ENCODE measurements around the gene ICE2.
A peak's percentile ranks its signal among the peaks of the same experiment; 100 is the strongest.

ICE2 gene

GRCh38 chr15:60478566-60479360 is at the start of gene ICE2:
Gene ICE2 (minus strand): TSS chr15:60479142. CDS start chr15:60477977, 1,165 bp downstream.
- peak; percentile 89 to 90 for DNase-seq

GRCh38 chr15:60528530-60528929 is 49.6 kb upstream of the ICE2 start:
- no peak for DNase-seq

GRCh38 chr15:60527456-60527855 is 48.5 kb upstream of the ICE2 start:
- no peak for DNase-seq

- DNase-seq: no peak
Measured at GRCh38 chr15:60526127-60526616, 47.2 kb upstream of the ICE2 start.

GRCh38 chr15:60525341-60526039 is 46.5 kb upstream of the ICE2 start:
- no peak for DNase-seq

GRCh38 chr15:60523056-60523455 is 44.1 kb upstream of the ICE2 start:
- DNase-seq: no peak

- DNase-seq: peak in 1 of 2 donors; percentile 4
Measured at GRCh38 chr15:60520825-60521368, 42.0 kb upstream of the ICE2 start.

GRCh38 chr15:60520013-60520824 is 41.3 kb upstream of the ICE2 start:
- DNase-seq: no peak

- DNase-seq: no peak
Measured at GRCh38 chr15:60519218-60519617, 40.3 kb upstream of the ICE2 start.

GRCh38 chr15:60518511-60518910 is 39.6 kb upstream of the ICE2 start:
- no peak for DNase-seq

- no peak for DNase-seq
Measured at GRCh38 chr15:60514261-60514881, 35.4 kb upstream of the ICE2 start.

GRCh38 chr15:60513676-60514075 is 34.7 kb upstream of the ICE2 start:
- DNase-seq: no peak

- DNase-seq: no peak
Measured at GRCh38 chr15:60512937-60513336, 34.0 kb upstream of the ICE2 start.

- no peak for DNase-seq
Measured at GRCh38 chr15:60511351-60512031, 32.5 kb upstream of the ICE2 start.

- no peak for DNase-seq
Measured at GRCh38 chr15:60510006-60510405, 31.1 kb upstream of the ICE2 start.

GRCh38 chr15:60509470-60509869 is 30.5 kb upstream of the ICE2 start:
- DNase-seq: no peak

GRCh38 chr15:60508442-60508841 is 29.5 kb upstream of the ICE2 start:
- no peak for DNase-seq

GRCh38 chr15:60507596-60508424 is 28.9 kb upstream of the ICE2 start:
- DNase-seq: peak; percentile 14 to 63

- DNase-seq: no peak
Measured at GRCh38 chr15:60496853-60497252, 17.9 kb upstream of the ICE2 start.

- no peak for DNase-seq
Measured at GRCh38 chr15:60494108-60494507, 15.2 kb upstream of the ICE2 start.

- DNase-seq: no peak
Measured at GRCh38 chr15:60493166-60493565, 14.2 kb upstream of the ICE2 start.
